Neutrophil (primary cell): ENCODE data around the gene HBQ1.

Experiments
- H3K27ac ChIP-seq: fragments of 200-600 bp; sonication (generic); 2 replicates; pipeline ENCODE4 v1.5.1; 2016; ENCODE audit warnings: mild to moderate bottlenecking, moderate library complexity
- H3K27me3 ChIP-seq: fragments of 200-600 bp; sonication (generic); 2 replicates; pipeline ENCODE4 v1.6.0; 2016; ENCODE audit warnings: mild to moderate bottlenecking
- H3K36me3 ChIP-seq: fragments of 200-600 bp; sonication (generic); 2 replicates; pipeline ENCODE4 v1.5.1; 2017
- H3K4me1 ChIP-seq, 2 experiments: fragments of 200-600 bp in 1 of 2; sonication (generic) in 1 of 2; 1 replicate in 1 of 2; 2 replicates in 1 of 2; pipeline versions ENCODE4 v1.5.1 to v1.6.1; 2013 to 2016; ENCODE audit warnings: low read depth in 1 of 2, low read length in 1 of 2, mild to moderate bottlenecking in 1 of 2, moderate library complexity in 1 of 2; ENCODE audit not compliant: control insufficient read depth in 1 of 2, insufficient read depth in 1 of 2
- H3K4me3 ChIP-seq, 2 experiments: fragments of 200-600 bp in 1 of 2; sonication (generic) in 1 of 2; 1 replicate in 1 of 2; 2 replicates in 1 of 2; pipeline ENCODE4 v1.5.1; 2013 to 2016; ENCODE audit warnings: low read depth in 1 of 2, low read length in 1 of 2, mild to moderate bottlenecking in 1 of 2, moderate library complexity in 1 of 2
- H3K9me3 ChIP-seq: fragments of 200-600 bp; sonication (generic); 2 replicates; pipeline ENCODE4 v1.5.1; 2016
- TF ChIP-seq, protein P1 (sequence below): fragments of 200-600 bp; sonication (generic); IDR thresholded peaks from 2 replicates; pipeline ENCODE4 v1.5.1; 2016; ENCODE audit warnings: antibody characterized with exemption

The HBQ1 gene

DNA sequence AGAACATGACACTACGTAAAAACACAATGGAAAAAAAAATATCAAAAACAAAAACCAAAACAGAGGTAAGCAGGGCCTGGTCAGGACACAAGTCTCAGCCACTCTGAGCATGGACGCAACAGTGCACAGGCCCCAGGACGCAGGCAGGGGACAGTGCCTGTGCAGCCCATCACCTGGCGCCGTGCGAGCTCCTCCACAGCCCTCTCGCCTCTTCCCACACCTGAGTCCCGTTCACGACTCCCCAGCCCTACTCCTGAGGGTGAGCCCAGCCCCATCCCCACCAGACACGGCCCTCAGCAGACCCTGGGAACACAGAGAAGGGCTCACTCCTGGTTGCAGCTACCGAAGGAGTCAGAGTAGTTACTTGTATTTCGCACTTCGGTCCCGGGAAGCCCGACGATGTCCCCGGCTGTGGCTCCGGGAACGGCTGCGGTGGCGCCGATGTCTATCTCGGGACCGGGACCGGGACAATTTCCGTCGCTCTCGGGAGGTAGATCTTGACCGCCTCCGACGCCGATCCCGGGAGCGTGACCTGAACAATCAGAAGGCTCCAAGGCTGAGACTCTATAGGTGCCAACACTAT, 9.4 kb downstream of the HBQ1 start:
- no peaks in the 10 kb centered on the region for H3K9me3 ChIP-seq
- H3K27me3 ChIP-seq = no peaks in the 10 kb centered on the region
- H3K27ac ChIP-seq = no peak overlapping the region
- TF ChIP-seq, protein P1, sequence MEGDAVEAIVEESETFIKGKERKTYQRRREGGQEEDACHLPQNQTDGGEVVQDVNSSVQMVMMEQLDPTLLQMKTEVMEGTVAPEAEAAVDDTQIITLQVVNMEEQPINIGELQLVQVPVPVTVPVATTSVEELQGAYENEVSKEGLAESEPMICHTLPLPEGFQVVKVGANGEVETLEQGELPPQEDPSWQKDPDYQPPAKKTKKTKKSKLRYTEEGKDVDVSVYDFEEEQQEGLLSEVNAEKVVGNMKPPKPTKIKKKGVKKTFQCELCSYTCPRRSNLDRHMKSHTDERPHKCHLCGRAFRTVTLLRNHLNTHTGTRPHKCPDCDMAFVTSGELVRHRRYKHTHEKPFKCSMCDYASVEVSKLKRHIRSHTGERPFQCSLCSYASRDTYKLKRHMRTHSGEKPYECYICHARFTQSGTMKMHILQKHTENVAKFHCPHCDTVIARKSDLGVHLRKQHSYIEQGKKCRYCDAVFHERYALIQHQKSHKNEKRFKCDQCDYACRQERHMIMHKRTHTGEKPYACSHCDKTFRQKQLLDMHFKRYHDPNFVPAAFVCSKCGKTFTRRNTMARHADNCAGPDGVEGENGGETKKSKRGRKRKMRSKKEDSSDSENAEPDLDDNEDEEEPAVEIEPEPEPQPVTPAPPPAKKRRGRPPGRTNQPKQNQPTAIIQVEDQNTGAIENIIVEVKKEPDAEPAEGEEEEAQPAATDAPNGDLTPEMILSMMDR = no peak
- no peaks in the 10 kb centered on the region for H3K4me1 ChIP-seq
- H3K36me3 ChIP-seq = peaks cover 85% of the 10 kb centered on the region
- no peak overlapping the region for H3K4me3 ChIP-seq

DNA sequence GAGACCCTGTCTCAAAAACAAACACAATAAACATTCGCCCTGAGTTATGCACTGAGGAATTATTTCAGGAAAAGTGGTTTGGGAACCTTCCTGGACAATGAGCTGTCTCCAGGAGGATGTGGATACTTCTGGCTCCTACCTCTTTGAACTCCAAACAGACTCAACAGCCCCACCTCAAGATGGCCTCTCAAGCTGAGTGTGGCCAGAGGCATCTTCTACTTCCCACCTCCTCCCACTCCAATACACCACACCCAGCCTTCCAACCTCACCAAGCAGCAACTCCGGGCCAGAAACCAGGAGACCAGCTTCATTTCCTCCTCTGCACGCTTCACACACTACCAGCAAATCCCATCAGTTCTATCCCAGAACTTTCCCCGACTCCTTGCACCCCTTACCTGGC, 11.6 kb downstream of the HBQ1 start:
- no peak overlapping the region for H3K27ac ChIP-seq
- TF ChIP-seq, protein P1 = no peak
- no peak overlapping the region for H3K4me3 ChIP-seq
- H3K36me3 ChIP-seq = peaks cover 95% of the 10 kb centered on the region
- H3K27me3 ChIP-seq = no peaks in the 10 kb centered on the region
- no peaks in the 10 kb centered on the region for H3K4me1 ChIP-seq
- H3K9me3 ChIP-seq = no peaks in the 10 kb centered on the region

DNA sequence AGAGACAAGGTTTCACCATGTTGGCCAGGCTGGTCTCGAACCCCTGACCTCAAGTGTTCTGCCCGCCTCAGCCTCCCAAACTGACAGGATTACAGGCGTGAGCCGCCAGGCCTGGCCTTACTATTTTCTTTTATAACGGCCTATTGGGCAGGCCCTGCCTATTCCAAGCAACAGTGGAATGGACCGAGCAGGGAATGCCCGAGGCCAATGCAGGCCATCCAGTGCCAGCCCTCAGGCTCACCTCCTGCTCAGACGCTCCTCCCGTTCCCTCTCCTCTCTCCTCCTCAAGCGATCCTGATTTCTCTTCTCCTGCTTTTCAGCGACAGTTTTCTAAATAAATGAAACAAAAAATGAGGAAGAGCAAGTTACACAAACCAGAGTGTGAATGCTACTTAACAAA, 12.4 kb downstream of the HBQ1 start:
- TF ChIP-seq, protein P1 = no peak
- Histone ChIP-seq H3K4me1 (no peaks in the 10 kb centered on the region), H3K9me3 (no peaks in the 10 kb centered on the region), H3K4me3 (no peak overlapping the region), H3K27me3 (no peaks in the 10 kb centered on the region), H3K27ac (no peak overlapping the region), H3K36me3 (peaks cover 96% of the 10 kb centered on the region)

DNA sequence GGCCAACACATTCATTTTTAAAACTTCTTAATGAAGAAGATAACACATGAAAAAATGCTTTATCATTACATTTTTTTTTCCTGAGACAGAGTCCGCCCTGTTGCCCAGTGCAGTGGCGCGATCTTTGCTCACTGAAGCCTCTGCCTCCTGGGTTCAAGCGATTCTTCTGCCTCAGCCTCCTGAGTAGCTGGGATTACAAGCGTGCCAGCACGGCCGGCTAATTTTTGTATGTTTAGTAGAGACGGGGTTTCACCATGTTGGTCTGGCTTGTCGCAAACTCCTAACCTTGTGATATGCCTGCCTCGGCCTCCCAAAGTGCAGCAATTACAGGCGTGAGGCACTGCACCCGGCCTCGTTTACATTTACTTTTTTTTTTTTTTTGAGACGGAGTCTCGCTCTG, 13.2 kb downstream of the HBQ1 start:
- TF ChIP-seq, protein P1 = no peak

DNA sequence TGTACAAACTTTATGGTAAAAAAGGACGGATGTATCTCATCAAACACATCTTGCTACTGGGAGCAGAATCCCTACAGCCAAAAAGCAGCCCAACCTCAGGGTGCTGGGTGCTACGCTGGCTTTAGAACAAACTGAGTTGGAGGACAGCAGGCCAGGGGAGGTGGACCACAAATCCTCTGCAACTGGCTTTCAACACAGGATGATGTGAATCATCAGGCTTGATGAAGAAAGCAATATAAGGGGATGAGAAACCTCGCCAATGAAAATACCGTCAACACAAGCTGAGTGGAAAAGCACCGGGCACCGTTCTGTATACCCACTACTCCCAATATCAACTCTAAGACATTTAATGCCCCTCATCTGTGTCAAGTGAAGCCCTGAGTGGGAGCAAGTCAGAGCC, 14.3 kb downstream of the HBQ1 start:
- Histone ChIP-seq H3K4me1 (no peaks in the 10 kb centered on the region), H3K9me3 (no peaks in the 10 kb centered on the region), H3K27ac (no peak overlapping the region), H3K4me3 (no peak overlapping the region), H3K36me3 (peaks cover 97% of the 10 kb centered on the region), H3K27me3 (no peaks in the 10 kb centered on the region)
- TF ChIP-seq, protein P1 = no peak

More for the DNA sequence above, 13.2 kb downstream of the HBQ1 start:
- Histone ChIP-seq H3K27ac (no peak overlapping the region), H3K4me1 (no peaks in the 10 kb centered on the region), H3K36me3 (peaks cover 97% of the 10 kb centered on the region), H3K9me3 (no peaks in the 10 kb centered on the region), H3K27me3 (no peaks in the 10 kb centered on the region), H3K4me3 (no peak overlapping the region)

DNA sequence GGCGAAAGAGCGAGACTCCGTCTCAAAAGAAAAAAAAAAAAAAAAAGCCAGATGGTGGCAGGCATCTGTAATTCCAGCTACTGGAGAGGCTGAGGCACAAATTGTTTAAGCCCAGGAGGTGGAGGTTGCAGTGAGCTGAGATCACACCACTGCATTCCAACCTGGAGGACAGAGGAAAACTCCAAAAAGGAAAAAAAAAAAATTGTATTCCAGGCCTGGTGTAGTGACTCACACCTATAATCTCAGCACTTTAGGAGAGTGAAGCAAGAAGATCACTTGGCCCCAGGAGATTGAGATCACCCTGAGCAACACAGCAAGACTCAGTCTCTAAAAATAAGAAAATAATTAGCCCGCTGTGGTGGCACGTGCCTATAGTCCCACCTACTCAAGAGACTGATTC, 20.1 kb downstream of the HBQ1 start:
- H3K27me3 ChIP-seq = no peaks in the 10 kb centered on the region
- TF ChIP-seq, protein P1 = no peak
- H3K9me3 ChIP-seq = no peaks in the 10 kb centered on the region
- H3K36me3 ChIP-seq = peaks cover 82% of the 10 kb centered on the region
- H3K27ac ChIP-seq = no peak overlapping the region
- H3K4me3 ChIP-seq = no peak overlapping the region
- no peaks in the 10 kb centered on the region for H3K4me1 ChIP-seq
